Skeletal muscle cell (primary cell): Measurements from ENCODE around the gene RECK.

Experiments
- DNase-seq: peaks from one replicate; pipeline ENCODE4 v3.0.0-alpha.2; 2010; ENCODE audit warnings: low read depth
- H3K4me3 ChIP-seq: 2 replicates; pipeline ENCODE4 v1.5.1; 2011; ENCODE audit warnings: low read depth, mild to moderate bottlenecking, control low read depth, low read length, moderate library complexity

RECK gene

GRCh38 chr9:36023260-36024048, 13.3 kb upstream of the RECK start:
- no peak overlapping the region for H3K4me3 ChIP-seq
- DNase-seq, result no peak

- H3K4me3 ChIP-seq, result no peak overlapping the region
- DNase-seq, result no peak
Observed at GRCh38 chr9:36025746-36026145, 11.0 kb upstream of the RECK start.

GRCh38 chr9:36029202-36029601, 7.5 kb upstream of the RECK start:
- H3K4me3 ChIP-seq, result no peak overlapping the region
- DNase-seq, result no peak

DNA sequence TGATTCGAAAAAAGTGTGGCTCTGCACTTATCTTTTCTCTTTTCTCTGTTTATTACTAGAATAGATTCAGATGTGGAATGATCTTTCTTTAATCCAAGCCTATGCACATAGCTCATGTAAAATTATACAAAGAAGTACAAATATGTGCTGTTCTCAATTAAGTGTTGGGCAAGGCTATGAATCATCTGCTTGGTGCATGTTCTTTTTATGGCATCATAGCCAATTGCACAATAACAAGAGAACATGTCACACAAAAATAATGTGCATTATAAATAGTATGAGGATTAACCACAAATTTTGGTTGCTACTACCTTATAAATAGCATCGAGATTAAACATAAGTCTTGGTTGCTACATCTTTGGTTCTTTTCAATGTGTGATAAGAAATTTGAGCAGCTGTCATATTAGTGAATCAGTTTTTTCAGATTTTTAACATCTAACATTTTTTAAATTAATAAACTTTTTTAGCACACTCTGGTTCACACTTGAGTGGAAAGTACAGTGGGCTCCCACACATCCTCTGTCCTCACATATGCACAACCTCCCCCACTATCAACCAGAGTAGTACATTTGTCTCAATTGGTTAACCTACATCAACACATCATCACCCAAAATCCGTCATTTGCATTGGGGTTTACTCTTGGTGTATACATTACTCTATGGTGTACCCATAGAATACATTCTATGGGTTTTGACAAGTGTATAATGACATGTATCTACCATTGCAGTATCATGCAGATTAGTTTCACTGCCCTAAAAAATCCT, 6.8 kb upstream of the RECK start:
- H3K4me3 ChIP-seq, result no peak overlapping the region
- peak; percentile 93 for DNase-seq

GRCh38 chr9:36030871-36031270, 5.8 kb upstream of the RECK start:
- no peak overlapping the region for H3K4me3 ChIP-seq
- DNase-seq, result no peak

DNA sequence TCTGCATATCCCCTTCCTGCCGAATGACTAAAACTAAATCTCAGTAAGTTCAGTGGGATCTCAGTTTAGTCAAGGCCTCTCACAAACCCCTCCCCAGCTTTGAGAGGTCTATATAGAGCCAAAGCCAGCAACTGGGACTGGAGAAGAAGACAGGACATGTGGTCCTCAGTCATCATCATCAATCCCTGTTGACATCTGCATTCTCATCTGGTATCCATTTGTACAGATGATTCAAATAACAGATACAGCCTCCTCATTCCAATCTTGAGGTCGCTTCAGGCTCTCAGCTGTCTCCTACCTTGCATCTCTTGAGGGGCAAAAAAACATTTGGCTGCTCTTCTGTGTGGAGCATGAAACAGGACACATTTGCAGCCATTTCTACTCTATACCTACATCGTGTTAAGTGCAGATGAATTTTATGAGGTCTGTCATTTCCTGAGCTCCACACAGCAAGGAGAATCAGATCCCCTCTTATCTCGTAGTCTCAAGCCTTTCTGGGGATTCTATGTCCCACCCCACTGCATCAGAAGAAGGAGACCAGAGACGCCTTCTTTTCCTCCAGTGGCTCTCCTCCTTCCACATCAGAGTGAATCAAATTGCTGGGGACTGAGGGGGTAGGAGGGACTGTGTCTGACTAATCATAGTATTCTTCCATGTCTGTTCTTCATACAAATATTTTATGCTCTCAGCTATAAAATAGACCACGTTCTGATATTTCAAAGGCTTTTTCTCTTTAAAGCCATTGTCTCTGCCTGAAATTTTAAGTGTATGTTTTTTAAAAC, 4.7 kb upstream of the RECK start:
- H3K4me3 ChIP-seq, result no peak overlapping the region
- no peak for DNase-seq

GRCh38 chr9:36033788-36034187, 2.9 kb upstream of the RECK start:
- DNase-seq, result no peak
- H3K4me3 ChIP-seq, result no peak overlapping the region

DNA sequence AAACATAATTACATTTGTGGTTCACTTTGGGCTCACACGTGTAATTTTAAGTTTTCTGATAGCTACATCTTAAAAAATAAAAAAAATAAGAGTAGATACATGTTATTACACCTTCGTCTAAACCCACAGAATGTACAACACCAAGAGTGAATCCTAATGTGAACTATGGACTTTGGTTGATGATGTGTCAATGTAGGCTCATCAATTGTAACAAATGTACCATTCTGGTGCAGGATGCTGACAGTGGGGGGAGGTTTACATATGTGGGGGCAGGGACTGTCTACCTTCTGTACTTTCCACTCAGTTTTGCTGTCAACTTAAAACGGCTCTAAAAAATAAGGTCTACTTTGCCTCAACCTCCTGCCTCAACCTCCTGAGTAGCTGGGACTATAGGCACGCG, 2.5 kb upstream of the RECK start:
- H3K4me3 ChIP-seq, result no peak overlapping the region
- no peak for DNase-seq

- H3K4me3 ChIP-seq, result no peak overlapping the region
- no peak for DNase-seq
Observed at GRCh38 chr9:36035006-36035405, 1.7 kb upstream of the RECK start.

DNA sequence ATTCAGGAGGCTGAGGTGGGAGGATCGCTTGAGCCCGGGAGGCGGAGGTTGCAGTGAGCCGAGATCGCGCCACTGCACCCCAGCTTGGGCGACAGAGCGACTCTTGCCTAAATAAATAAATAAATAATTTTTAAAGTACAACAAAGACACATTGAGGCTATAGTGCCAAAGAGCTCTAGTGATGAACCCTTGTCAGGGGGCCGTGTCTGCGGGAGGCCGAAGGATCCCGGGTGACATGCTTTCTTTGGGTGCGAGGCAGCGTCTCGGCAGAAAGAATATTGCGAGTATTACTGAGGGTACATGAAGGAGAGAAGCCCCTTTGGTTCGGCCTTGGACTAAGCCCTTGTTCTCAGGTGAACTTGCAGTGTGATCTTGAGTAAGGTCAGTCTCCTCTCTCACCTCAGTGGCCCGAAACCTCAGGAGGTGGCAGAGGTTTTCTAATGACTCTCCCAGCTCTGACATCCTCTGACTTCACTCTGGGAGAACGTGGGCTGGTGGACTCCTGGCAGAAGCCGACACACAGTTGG, 397 bp upstream of the RECK start:
- DNase-seq, result no peak
- peak overlapping the region; percentile 59 for H3K4me3 ChIP-seq

DNA sequence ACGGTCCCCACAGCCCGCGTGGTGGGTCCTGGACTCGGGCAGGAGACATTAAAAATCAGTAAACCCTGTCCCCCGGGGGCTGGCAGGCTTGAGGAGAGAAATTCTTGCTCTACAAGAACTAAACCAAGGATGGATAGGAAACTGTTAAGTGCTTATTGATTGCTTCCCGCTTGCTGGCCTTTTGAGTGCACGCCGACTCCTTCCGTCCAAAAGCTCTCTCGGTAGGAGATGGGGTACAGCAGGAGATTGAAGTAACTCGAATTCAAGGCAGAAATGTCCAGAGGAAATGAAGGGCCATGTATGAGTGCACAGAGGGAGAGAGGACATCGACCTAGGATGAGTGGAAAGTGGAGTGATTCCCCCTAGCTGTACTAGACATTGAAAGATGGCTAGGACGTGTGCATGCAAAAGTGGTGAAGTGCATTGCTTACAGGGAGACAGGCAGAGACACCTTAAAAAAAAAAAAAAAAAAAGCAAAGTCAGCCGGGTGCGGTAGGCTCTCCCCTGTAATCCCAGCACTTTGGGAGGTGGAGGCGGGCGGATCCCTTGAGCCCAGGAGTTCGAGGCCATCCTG, 923 bp downstream of the RECK start:
- DNase-seq, result no peak
- peak overlapping the region; percentile 59 for H3K4me3 ChIP-seq

DNA sequence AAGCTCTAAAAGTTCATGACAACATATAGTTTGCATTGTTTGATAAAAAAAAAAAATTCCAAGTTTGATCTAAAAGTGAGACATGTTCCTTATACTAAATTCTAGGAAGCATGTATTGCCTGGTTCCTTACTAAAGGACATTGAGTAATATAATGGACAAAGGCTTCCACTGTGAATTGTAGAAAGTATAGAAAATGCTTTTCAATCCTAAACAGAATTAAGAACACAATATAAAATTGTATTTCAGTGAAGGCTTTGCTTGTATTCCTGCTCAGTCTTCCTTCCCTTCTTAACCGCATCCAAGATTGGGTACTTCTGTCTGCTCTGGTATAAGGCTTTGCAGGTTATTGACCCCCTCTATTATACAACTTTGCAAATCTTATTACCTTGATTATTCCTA, 2.4 kb downstream of the RECK start:
- DNase-seq, result no peak
- peak overlapping the region; percentile 6 for H3K4me3 ChIP-seq

DNA sequence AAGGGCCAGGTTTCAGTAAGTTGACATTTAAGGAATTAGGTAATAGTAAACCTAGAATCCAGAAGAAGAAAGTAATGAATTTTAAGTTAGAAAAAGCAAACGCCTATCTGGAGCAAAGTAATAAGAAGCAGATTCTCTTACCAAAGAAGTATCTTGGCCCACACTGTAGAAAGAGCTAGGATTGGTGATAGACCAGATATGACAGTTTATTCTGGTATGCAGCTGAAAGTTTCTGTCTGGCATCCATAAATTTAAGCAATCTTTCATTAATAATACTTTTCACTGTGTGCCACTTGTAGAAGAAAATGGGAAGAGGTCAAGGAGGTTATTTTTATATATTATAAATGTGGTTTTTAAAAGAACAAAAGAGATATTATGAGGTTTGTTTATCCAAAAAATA, 3.0 kb downstream of the RECK start:
- H3K4me3 ChIP-seq, result no peak overlapping the region
- DNase-seq, result no peak

GRCh38 chr9:36040271-36040925, 3.7 kb downstream of the RECK start:
- DNase-seq, result no peak
- H3K4me3 ChIP-seq, result no peak overlapping the region

DNA sequence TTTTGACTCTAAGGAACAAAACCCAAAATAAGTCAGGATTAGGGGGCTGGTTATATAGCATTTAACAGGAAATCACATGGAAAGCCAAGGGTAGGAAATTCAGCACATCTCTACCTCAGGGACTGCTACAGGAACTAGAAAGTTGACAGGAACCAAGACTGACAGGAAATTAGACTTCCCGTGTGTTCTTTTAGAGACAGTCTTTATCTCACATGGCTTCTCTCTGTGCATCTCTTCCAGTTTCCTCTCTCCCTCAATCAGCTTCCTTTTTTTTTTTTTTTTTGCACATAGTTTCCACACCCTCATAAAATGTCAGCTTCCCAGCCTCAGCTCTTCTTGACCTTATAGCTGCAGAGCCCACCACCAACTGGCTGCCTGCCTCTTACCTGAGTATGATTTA, 4.8 kb downstream of the RECK start:
- DNase-seq, result no peak
- H3K4me3 ChIP-seq, result no peak overlapping the region

DNA sequence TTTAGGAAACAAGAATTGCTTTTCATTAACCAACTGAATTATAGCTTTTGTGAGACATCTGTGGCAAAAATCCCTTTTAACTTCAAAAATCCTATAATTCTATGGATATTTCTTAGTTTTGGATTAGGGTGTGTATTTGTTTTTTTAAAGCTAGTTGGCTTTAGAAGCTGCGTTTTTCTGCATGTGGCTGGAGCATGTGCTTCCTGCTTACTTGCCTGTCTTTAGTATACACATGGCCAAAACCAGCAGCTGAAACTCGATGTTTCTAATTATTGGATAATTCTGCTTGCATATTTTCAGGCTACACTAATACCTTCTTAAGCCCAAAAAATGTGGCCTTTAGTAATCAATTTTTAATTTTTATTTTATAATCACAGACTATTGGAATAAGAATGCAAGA, 8.9 kb downstream of the RECK start:
- no peak for DNase-seq
- no peak overlapping the region for H3K4me3 ChIP-seq

DNA sequence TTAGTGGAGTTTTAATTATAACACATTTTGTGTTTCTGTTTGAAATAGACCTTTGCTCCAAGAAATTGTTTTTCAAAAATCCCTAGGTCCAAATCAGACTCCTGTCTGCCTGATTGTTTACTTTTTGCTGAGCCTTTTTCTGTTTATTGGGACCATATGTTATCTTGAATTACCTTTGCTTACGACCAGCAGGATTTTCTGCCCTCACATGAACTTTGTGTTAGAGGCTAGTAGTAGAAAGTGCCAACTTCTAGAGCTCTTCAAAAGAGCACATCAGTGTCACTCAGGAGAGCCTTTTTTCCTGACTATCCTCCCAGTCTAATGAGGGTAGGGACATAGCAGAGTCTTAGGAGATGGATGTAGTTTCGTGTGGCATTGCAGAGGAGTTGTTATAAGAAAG, 10.2 kb downstream of the RECK start:
- no peak for DNase-seq
- H3K4me3 ChIP-seq, result no peak overlapping the region

GRCh38 chr9:36049408-36049807, 12.7 kb downstream of the RECK start:
- DNase-seq, result no peak
- no peak overlapping the region for H3K4me3 ChIP-seq

DNA sequence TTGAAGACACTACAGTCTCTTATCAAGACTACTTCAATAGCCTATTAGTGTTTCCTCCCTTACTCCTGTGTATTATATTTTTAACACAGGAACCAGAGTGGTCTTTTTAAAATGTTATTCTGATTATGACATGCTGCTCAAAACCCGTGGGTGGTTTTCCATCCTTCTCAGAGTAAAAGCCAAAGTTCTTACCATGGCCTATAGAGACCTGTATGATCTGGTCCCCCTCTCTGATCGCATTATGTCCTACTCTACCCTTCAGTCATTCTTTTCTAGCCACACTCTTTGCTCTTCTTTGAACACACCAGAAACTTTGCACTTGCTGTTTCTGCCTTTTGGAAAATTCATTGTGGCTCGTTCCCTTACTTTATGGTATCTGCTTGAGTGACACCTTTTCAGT, 13.8 kb downstream of the RECK start:
- no peak overlapping the region for H3K4me3 ChIP-seq
- no peak for DNase-seq
